Colon (tissue), 2 donors: ENCODE results near the gene MARCHF7.
"Not testable (repeated sequence)": the region's sequence is repeated elsewhere in the genome, so short reads cannot be mapped to it uniquely, and the experiment has no call there.

Source experiments
- FAIRE-seq: peaks from 2 replicates; lab custom pipeline; 2012; peaks lifted over from hg19 to GRCh38; lab: Jason Lieb, UNC
- donor health status: control.
- donor health status: control.

Gene MARCHF7, protein sequence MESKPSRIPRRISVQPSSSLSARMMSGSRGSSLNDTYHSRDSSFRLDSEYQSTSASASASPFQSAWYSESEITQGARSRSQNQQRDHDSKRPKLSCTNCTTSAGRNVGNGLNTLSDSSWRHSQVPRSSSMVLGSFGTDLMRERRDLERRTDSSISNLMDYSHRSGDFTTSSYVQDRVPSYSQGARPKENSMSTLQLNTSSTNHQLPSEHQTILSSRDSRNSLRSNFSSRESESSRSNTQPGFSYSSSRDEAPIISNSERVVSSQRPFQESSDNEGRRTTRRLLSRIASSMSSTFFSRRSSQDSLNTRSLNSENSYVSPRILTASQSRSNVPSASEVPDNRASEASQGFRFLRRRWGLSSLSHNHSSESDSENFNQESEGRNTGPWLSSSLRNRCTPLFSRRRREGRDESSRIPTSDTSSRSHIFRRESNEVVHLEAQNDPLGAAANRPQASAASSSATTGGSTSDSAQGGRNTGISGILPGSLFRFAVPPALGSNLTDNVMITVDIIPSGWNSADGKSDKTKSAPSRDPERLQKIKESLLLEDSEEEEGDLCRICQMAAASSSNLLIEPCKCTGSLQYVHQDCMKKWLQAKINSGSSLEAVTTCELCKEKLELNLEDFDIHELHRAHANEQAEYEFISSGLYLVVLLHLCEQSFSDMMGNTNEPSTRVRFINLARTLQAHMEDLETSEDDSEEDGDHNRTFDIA

DNA sequence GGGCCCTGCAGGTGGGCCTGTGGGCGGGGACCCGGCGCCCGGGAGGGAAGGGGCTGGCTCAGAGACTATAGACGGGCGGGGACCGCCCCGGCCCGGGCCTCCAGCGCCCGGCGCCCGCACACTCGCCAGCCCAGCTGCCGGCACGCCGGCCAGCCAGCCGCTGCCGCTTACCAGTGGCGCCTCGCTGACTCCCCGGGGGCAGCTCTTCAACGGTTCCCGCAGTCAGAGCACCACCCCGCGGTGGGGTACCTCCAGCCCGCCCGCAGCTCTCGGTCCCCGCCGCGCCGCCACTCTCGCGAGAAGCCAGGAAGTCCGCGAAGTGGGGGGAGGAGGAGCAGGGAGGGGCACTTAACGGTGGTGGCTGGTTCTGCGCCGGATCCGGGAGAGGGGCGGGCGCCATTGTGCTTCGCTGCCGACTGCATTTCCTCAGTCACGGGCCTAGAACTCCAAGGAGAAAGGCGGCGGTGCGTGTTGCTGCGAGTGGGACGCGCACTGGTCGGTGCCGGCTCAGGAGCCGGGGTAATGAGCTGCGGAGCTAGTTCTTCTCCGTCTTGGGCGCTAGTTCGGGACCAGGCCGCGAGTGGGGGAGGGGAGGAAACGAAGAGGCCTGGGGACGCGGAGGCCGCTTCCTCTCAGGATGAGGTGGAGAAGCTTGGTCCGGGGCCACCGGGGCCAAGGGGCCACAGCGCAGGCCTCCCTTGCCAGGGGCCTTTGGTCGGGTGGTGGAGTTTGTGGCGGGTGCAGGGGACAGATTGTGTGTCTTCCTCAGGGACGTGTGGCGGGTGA, at the start of gene MARCHF7:
Gene MARCHF7, plus strand, starts transcription at position 364 of the 786 bp plus-strand sequence. CDS start 16,517 bp downstream, outside the sequence.
- no peak for FAIRE-seq

DNA sequence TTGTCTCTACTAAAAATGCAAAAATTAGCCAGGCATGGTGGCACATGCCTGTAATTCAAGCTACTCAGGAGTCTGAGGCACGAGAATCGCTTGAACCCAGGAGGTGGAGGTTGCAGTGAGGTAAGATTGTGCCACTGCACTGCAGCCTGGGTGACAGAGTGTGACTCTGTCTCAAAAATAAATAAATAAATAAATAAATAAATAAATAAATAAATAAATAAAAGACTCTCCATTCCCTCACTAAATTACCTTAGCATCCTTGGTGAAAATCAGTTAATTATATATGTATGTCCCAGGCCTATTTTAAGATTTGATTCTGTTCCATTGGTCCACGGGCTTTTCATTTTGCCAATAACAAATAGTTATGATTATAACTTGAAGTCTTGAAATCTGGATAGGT, 44.9 kb upstream of the MARCHF7 start:
- FAIRE-seq: not testable (repeated sequence)

DNA sequence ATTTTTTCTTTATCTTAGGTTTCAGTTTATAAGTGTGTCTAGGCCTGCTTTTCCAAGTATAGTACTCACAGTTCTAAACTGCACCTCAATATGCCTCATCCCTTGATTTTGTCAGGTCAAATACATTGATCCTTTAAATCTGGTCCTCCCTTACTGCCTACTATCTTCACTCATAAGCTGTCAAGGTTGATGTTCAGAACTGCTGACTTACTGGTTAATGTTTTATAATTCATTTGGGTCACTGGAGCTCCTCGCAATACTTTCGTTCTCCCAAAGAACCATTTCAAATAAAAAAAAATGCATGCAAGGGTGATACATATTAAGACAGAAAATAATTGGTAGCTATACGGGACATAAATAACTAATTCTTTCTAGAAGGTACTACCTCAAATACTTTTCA, 41.3 kb upstream of the MARCHF7 start:
- no peak for FAIRE-seq

DNA sequence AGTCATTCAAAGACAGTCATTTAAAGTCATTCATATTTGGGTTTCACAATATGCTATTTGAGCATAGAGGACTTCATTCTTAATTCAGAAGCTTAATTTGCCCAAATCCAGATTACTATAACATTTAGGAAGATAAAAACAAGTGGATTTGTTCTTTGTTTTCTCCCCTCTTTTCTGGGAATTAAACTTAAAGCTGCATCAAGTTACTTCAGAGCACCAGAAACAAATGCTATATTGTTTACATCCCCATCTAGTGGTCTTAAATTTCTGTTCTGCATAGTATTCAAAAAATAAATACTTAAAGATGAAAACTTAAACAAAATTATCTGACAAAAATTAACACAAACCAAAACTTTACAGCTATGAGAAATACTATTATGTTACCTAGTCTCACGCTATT, 34.7 kb upstream of the MARCHF7 start:
- FAIRE-seq: no peak

DNA sequence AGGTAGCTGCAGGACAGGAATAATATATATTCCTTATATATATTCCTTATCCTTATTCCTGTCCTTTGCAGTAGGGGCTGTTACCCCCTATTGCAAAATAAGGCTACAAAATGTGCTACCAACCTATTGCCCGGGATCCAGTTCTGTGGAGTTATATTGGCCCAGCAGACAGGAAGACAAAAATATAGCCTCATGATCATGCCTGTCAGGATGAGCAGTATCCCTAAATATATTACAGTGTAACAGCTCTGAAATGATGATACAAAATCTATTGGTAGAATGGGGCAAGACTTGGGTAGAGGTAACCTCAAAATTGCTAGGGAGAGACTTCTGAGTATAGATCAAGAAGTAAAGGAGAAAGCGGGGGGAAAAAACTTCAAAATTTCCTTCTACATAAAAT, 31.6 kb upstream of the MARCHF7 start:
- FAIRE-seq: no peak

DNA sequence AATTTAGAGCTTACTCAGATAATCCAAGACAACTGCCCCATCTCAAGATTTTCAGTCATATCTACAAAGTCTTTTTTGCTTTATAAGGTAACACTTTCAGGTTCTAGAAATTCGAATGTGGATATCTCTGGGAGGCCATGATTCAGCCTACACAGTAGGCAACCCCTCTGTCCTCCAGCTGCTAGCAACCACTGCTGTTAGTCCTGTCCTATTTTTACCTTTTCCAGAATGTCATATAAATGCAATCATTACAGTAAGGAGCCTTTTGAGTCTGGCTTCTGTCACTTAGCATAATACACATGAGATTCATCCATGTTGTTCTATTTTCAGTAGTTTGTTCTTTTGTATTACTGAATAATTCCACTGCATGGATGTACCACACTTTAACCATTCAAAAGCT, 28.5 kb upstream of the MARCHF7 start:
- FAIRE-seq: no peak

DNA sequence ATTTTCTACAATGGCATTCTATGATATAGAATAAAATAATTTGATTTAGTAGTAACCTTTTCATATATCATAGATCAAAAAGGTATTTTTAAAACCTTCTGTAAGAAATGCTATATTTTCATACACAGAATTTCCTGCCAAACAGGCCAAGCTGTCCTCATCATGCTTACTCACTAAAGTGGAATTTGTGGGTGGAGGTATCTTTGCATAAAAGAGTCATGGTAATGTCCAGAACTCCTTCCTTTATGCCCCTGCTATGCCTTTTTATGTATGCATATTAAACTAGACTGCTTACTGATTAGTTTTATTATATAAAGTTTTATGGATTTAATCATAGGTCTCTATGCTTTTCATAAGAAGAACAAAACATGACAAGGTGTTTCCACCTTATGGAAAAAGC, 27.5 kb upstream of the MARCHF7 start:
- no peak for FAIRE-seq

DNA sequence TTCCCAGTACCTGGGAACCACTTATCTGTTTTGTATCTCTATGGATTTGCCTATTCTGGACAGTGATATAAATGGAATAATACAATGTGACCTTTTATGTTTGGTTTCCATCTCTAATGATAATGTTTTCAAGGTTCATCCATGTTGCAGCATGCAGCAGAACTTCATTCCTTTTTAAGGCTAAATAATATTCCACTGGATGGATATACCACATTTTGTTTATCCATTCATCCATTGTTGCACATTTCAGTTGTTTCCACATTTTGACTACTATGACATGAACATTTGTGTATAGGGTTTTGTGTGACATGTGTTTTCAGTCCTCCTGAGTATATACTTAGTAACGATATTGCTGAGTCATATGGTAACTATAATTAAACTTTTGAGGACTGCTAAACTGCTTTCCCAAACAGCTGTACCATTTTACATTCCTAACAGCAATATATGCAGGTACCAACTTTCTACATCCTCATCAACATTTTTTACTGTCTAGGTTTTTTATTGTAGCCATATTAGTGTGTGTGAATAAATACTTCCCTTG, 17.7 kb upstream of the MARCHF7 start:
- no peak for FAIRE-seq

DNA sequence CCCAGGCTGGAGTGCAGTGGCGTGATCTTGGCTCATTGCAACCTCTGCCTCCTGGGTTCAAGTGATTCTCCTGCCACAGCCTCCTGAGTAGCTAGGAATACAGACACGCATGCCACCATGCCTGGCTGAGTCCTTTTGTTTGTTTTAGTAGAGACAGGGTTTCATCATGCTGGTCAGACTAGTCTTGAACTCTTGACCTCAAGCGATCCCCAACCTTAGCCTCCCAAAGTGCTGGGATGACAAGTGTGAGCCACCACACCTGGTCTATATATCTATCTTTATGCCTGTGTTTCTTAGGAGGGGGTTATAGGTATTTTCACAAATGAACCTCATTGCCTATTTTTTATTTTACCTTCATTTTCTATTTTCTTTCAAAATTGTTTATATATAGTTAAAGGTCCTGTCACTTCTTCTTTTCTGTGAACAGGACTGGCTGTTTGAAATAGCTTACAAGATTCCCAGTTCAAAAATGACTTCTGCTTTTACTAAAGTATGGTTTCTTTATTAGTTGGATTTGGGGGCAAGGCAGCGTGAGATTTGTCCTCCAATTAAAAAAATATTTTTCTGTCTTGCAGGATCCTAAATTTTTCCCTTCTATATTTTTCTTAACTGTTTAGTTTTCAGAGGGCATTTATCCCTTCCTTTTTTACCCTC, 16.4 kb upstream of the MARCHF7 start:
- FAIRE-seq: no peak

DNA sequence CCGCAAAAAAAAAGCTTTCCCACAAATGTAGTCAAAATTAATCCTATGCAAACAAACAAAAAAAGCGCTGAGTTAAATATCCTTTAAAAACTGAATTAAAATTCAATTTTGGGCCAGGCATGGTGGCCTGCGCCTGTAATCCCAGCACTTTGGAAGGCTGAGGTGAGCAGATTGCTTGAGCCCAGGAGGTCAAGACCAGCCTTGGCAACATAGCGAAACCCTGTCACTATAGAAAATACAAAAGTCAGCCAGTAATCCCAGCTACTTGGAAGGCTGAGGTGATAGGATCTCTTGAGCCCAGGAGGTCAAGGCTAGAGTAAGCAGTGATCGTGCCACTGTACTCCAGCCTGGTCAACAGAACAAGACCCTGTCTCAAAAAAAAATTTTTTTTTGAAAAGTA, 8.8 kb upstream of the MARCHF7 start:
- no peak for FAIRE-seq

DNA sequence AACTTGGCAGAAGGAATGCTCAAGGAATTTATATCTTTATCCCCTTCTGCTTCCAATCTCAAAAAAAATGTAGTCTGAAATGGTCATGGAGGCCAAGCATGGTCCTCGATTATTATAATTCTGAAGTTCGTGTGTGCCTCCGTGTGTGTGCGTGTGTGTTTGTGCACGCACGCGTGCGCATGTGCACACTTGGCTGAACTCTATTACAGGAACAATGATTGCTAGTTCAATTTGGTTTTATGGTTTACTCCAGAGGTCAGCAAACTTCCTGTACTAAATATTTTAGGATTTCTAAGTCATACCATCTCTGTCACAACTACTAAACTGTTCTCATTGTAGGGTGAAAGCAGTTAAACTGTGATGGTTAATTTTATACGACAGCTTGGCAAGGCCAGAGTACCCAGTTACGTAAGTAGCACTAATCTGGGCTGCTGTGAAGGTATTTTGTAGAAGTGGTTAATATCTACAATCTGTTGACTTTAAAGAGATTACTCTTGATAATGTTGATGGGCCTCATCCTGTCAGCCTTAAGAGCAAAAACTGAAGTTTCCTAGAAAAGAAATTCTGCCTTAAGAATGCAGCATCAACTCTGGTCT, 5.8 kb upstream of the MARCHF7 start:
- no peak for FAIRE-seq

DNA sequence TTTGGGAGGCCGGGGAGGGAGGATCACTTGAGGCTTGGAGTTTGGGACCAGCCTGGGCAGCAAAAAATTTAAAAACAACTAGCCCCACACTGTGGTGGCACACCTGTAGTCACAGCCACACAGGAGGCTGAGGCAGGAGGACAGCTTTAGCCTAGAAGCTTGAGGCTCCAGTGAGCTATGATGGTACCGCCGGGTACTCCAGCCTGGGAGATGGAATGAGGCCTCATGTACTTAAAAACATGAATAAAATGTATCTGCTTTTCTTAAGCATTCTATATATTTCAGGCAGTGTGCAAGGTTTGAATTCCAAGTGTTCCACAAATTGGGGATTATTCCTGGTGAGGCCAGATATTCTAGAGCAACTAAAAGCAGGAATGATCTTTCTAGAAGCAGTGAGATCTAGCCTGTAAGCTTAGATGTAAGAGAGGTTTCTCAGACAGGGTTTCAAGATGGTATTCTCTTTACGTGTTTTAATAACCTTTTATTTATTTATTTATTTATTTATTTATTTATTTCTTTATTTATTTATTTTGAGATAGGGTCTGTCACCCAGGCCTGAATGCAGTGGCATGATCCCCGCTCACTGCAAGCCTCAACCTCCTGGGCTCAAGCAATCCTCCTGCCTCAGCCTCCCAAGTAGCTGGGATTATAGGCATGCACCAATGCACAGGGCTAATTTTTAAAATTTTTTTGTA, 4.1 kb upstream of the MARCHF7 start:
- FAIRE-seq: no peak

DNA sequence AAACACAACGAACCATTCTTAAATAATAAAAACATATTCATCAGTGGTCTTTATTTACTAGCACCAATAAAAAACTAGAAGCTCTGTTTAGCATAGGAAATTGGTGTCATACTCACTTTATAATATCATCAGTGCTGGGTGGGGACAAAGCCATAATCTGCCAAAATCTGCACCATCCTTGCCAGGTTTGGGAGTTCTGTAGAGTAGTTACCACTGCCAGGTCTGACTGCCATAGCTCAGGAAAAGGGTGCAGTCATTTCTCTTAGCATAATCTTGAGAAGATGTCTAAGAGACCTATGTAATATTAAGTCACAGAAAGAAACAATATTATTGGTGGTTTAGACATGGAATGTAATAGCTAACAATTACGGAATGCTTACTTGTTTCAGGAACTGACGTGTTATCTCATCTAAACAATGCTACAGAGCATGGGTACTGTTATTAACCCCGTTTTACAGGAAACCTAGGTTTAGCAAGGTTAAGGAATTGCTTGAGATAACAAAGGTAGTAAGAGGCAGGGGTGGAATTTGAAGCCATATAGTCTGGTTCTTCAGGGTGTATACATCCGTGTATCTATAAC, 1.6 kb upstream of the MARCHF7 start:
- no peak for FAIRE-seq

DNA sequence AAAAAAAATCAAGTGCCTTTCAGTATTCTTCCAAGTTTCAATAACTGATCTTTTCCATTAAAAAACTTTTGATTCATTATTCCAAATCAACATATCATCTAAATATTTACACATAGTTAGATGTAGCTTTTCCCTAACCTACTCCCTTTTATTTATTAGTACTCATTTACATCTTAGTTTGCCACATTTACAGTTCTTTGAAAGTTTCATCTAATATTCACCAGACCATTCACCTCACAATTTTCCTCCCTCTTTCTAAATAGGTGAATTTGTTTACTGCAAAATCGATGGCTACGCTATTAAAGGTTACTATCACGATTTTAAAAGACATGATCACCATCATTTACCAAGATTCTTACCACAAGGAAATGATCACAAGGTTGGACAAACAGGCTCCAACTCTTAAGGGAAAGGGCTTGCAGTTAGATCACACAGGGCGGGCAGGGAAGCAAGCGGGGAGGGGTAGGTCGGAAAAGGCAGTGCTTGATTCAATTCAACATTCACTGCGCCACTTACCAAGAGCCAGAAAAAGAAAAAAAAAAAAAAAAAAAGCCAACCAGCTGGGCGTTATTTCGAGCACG, 654 bp upstream of the MARCHF7 start:
- no peak for FAIRE-seq

DNA sequence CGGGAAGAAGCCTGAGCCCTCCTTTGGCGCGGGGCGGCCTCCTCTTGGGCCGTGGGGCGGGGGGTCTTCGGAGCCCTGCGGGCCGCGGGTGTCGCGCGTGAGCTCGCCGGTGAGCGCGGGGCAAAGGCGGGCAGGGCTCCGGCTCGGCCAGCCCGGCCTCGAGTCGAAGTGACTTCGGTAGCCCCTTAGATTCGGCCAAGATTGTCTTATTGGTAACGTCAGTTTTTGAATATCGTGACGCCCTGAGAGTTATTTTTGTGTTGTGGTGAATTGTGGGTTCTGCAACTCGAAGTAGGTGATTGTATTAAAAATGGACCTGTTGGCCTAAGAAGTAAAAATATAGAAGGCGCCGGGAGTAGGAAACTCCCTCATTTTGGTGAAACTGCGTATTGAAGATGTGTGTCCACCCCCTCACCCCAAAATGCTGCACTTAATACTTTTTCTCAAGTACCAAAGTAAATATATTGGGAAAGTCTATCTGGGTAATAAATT, 669 bp downstream of the MARCHF7 start:
- no peak for FAIRE-seq

DNA sequence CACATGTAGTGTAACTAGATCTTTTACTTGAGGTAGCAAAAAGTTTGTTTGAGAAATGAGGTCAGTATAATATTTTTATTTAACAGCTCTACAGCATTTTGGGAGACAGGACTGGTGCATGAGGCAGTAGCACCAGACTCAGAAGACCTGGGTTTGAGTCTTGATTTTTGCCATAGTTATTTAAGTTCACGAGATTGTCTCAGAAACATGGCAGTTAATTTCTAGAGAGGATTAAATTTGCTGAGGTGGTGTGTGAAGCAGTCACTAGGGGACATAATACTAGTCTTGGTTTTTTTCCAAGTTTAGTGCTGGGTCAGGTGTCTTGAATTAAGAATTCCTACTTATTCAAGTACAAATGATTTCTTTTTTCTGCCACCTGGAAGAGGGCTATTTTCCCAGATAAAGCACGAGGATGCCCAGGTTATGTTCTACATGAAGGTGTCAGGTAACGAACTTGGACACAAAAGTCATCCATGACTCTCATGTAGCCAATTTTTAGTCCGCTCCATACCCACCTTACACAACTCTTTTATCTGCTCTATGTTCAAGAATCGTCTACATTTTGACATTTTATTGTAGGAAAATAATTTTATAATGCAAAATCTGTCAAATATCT, 1.4 kb downstream of the MARCHF7 start:
- no peak for FAIRE-seq

DNA sequence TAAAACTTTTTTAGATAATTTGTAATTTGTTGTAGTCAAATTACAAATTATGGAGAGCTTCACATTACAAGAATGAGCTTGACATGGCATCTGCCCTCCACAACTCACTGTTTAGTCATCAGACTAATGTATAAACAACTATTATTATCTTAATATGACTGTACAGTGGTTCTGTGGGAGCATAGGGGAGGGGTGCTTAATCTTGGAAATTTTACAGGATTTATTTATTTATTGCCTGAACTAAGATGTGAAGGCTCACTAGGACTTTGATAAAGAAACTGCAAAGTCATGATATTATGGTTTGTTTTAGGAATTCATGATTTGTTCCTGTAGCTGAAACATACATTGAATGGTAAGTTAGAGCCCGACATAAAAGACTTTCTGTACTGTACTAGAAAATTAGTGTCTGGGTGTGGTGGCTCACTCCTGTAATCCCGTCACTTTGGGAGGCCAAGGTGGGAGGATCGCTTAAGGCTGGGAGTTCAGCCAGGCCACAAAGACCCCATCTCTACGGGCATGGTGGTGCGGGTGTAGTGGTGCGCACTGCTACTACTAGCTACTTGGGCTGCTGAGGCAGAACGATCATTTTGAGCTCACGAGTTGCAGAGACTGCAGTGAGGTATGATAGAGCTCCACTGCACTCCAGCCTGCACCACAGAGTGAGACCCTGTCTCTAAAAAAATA, 2.1 kb downstream of the MARCHF7 start:
- FAIRE-seq: no peak

DNA sequence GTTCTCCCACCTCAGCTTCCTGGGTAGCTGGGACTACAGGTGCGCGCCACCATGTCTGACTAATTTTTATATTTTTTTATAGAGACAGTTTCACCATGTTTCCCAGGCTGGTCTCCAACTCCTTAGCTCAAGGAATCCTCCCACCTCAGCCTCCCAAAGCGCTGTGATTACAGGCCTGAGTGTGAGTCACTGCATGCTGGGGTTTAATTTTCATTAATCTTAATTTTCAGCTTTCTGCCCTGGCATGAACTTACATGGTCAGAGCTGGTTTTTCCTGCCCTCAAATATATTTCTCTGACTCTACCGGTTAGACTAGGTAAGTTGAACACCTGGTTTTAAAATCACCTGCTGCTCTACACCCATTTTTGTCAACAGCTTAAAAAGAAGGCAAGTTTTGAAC, 3.1 kb downstream of the MARCHF7 start:
- no peak for FAIRE-seq

DNA sequence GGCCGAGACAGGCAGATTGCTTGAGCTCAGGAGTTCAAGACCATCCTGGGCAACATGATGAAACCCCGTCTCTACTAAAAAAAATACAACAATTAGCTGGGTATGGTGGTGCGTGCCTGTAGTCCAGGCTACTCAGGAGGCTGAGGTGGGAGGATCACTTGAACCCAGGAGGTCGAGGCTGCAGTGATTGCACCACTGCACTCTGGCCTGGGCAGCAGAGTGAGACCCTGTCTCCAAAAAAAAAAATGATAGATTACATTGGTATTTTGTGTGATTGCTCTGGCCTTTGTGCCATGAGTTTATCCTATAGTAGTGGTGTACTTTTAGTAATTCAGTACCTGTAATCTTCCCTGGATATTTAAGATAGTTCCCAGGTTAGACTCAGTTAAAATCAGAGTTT, 4.1 kb downstream of the MARCHF7 start:
- not testable (repeated sequence) for FAIRE-seq
